Measurements from ENCODE around the gene PLCB4.

The PLCB4 gene

GRCh38 chr20:9211016-9211760, 142.3 kb downstream of the PLCB4 start:
- H3K4me3 ChIP-seq (ENCODE audit: low read depth in 1 of 2, low read length in 2 of 2) = no peak overlapping the region
- H3K36me3 ChIP-seq (ENCODE audit: insufficient read depth, low read length) = no peaks in the 10 kb centered on the region
- H3K9ac ChIP-seq (ENCODE audit: low read length) = no peak overlapping the region
- no peaks in the 10 kb centered on the region for H3K27me3 ChIP-seq (ENCODE audit: control insufficient read depth in 1 of 2, insufficient read depth in 2 of 2, low read length in 2 of 2)
- no peak overlapping the region for H3K27ac ChIP-seq (ENCODE audit: low read depth, low read length)
- H3K4me1 ChIP-seq (ENCODE audit: insufficient read depth, low read length) = peaks cover 9% of the 10 kb centered on the region
- H3K9me3 ChIP-seq (ENCODE audit: low read length) = no peaks in the 10 kb centered on the region

GRCh38 chr20:9212735-9213134, 143.8 kb downstream of the PLCB4 start:
- peaks cover 15% of the 10 kb centered on the region for H3K4me1 ChIP-seq (ENCODE audit: insufficient read depth, low read length)
- no peaks in the 10 kb centered on the region for H3K27me3 ChIP-seq (ENCODE audit: control insufficient read depth in 1 of 2, insufficient read depth in 2 of 2, low read length in 2 of 2)
- no peak overlapping the region for H3K9ac ChIP-seq (ENCODE audit: low read length)
- no peak overlapping the region for H3K27ac ChIP-seq (ENCODE audit: low read depth, low read length)
- H3K36me3 ChIP-seq (ENCODE audit: insufficient read depth, low read length) = no peaks in the 10 kb centered on the region
- H3K4me3 ChIP-seq (ENCODE audit: low read depth in 1 of 2, low read length in 2 of 2) = no peak overlapping the region
- H3K9me3 ChIP-seq (ENCODE audit: low read length) = no peaks in the 10 kb centered on the region

GRCh38 chr20:9214685-9215084, 145.8 kb downstream of the PLCB4 start:
- no peak overlapping the region for H3K4me3 ChIP-seq (ENCODE audit: low read depth in 1 of 2, low read length in 2 of 2)
- no peaks in the 10 kb centered on the region for H3K27me3 ChIP-seq (ENCODE audit: control insufficient read depth in 1 of 2, insufficient read depth in 2 of 2, low read length in 2 of 2)
- H3K27ac ChIP-seq (ENCODE audit: low read depth, low read length) = no peak overlapping the region
- H3K9ac ChIP-seq (ENCODE audit: low read length) = no peak overlapping the region
- no peaks in the 10 kb centered on the region for H3K9me3 ChIP-seq (ENCODE audit: low read length)
- H3K36me3 ChIP-seq (ENCODE audit: insufficient read depth, low read length) = no peaks in the 10 kb centered on the region
- H3K4me1 ChIP-seq (ENCODE audit: insufficient read depth, low read length) = peaks cover 22% of the 10 kb centered on the region

GRCh38 chr20:9215539-9215938, 146.7 kb downstream of the PLCB4 start:
- Histone ChIP-seq H3K9ac (ENCODE audit: low read length) (no peak overlapping the region), H3K27ac (ENCODE audit: low read depth, low read length) (no peak overlapping the region), H3K4me3 (ENCODE audit: low read depth in 1 of 2, low read length in 2 of 2) (no peak overlapping the region), H3K36me3 (ENCODE audit: insufficient read depth, low read length) (no peaks in the 10 kb centered on the region), H3K4me1 (ENCODE audit: insufficient read depth, low read length) (peaks cover 22% of the 10 kb centered on the region), H3K9me3 (ENCODE audit: low read length) (no peaks in the 10 kb centered on the region), H3K27me3 (ENCODE audit: control insufficient read depth in 1 of 2, insufficient read depth in 2 of 2, low read length in 2 of 2) (no peaks in the 10 kb centered on the region)

- Histone ChIP-seq H3K27ac (ENCODE audit: low read depth, low read length) (no peak overlapping the region), H3K4me1 (ENCODE audit: insufficient read depth, low read length) (peaks cover 22% of the 10 kb centered on the region), H3K4me3 (ENCODE audit: low read depth in 1 of 2, low read length in 2 of 2) (no peak overlapping the region), H3K9me3 (ENCODE audit: low read length) (no peaks in the 10 kb centered on the region), H3K36me3 (ENCODE audit: insufficient read depth, low read length) (no peaks in the 10 kb centered on the region), H3K27me3 (ENCODE audit: control insufficient read depth in 1 of 2, insufficient read depth in 2 of 2, low read length in 2 of 2) (no peaks in the 10 kb centered on the region), H3K9ac (ENCODE audit: low read length) (no peak overlapping the region)
Measured at GRCh38 chr20:9218531-9218961, 149.7 kb downstream of the PLCB4 start.

- no peaks in the 10 kb centered on the region for H3K27me3 ChIP-seq (ENCODE audit: control insufficient read depth in 1 of 2, insufficient read depth in 2 of 2, low read length in 2 of 2)
- H3K36me3 ChIP-seq (ENCODE audit: insufficient read depth, low read length) = no peaks in the 10 kb centered on the region
- no peak overlapping the region for H3K4me3 ChIP-seq (ENCODE audit: low read depth in 1 of 2, low read length in 2 of 2)
- H3K9ac ChIP-seq (ENCODE audit: low read length) = no peak overlapping the region
- no peak overlapping the region for H3K27ac ChIP-seq (ENCODE audit: low read depth, low read length)
- no peaks in the 10 kb centered on the region for H3K9me3 ChIP-seq (ENCODE audit: low read length)
- H3K4me1 ChIP-seq (ENCODE audit: insufficient read depth, low read length) = peaks cover 13% of the 10 kb centered on the region
Measured at GRCh38 chr20:9220874-9221547, 152.1 kb downstream of the PLCB4 start.

GRCh38 chr20:9223296-9223695, 154.4 kb downstream of the PLCB4 start:
- no peak overlapping the region for H3K4me3 ChIP-seq (ENCODE audit: low read depth in 1 of 2, low read length in 2 of 2)
- no peaks in the 10 kb centered on the region for H3K36me3 ChIP-seq (ENCODE audit: insufficient read depth, low read length)
- peaks cover 7% of the 10 kb centered on the region for H3K4me1 ChIP-seq (ENCODE audit: insufficient read depth, low read length)
- no peak overlapping the region for H3K9ac ChIP-seq (ENCODE audit: low read length)
- no peaks in the 10 kb centered on the region for H3K27me3 ChIP-seq (ENCODE audit: control insufficient read depth in 1 of 2, insufficient read depth in 2 of 2, low read length in 2 of 2)
- no peaks in the 10 kb centered on the region for H3K9me3 ChIP-seq (ENCODE audit: low read length)
- H3K27ac ChIP-seq (ENCODE audit: low read depth, low read length) = no peak overlapping the region

GRCh38 chr20:9225879-9226278, 157.0 kb downstream of the PLCB4 start:
- Histone ChIP-seq H3K36me3 (ENCODE audit: insufficient read depth, low read length) (no peaks in the 10 kb centered on the region), H3K9me3 (ENCODE audit: low read length) (no peaks in the 10 kb centered on the region), H3K27ac (ENCODE audit: low read depth, low read length) (no peak overlapping the region), H3K27me3 (ENCODE audit: control insufficient read depth in 1 of 2, insufficient read depth in 2 of 2, low read length in 2 of 2) (no peaks in the 10 kb centered on the region), H3K9ac (ENCODE audit: low read length) (no peak overlapping the region), H3K4me3 (ENCODE audit: low read depth in 1 of 2, low read length in 2 of 2) (no peak overlapping the region), H3K4me1 (ENCODE audit: insufficient read depth, low read length) (peaks cover 6% of the 10 kb centered on the region)

GRCh38 chr20:9227896-9228615, 159.2 kb downstream of the PLCB4 start:
- Histone ChIP-seq H3K4me3 (ENCODE audit: low read depth in 1 of 2, low read length in 2 of 2) (no peak overlapping the region), H3K9me3 (ENCODE audit: low read length) (no peaks in the 10 kb centered on the region), H3K4me1 (ENCODE audit: insufficient read depth, low read length) (peaks cover 6% of the 10 kb centered on the region), H3K9ac (ENCODE audit: low read length) (no peak overlapping the region), H3K27ac (ENCODE audit: low read depth, low read length) (no peak overlapping the region), H3K27me3 (ENCODE audit: control insufficient read depth in 1 of 2, insufficient read depth in 2 of 2, low read length in 2 of 2) (no peaks in the 10 kb centered on the region), H3K36me3 (ENCODE audit: insufficient read depth, low read length) (no peaks in the 10 kb centered on the region)

GRCh38 chr20:9228774-9229450, 160.0 kb downstream of the PLCB4 start:
- H3K4me1 ChIP-seq (ENCODE audit: insufficient read depth, low read length) = peaks cover 6% of the 10 kb centered on the region

GRCh38 chr20:9230406-9230805, 161.5 kb downstream of the PLCB4 start:
- Histone ChIP-seq H3K36me3 (ENCODE audit: insufficient read depth, low read length) (no peaks in the 10 kb centered on the region), H3K27me3 (ENCODE audit: control insufficient read depth in 1 of 2, insufficient read depth in 2 of 2, low read length in 2 of 2) (no peaks in the 10 kb centered on the region), H3K4me1 (ENCODE audit: insufficient read depth, low read length) (peaks cover 6% of the 10 kb centered on the region), H3K9ac (ENCODE audit: low read length) (no peak overlapping the region), H3K4me3 (ENCODE audit: low read depth in 1 of 2, low read length in 2 of 2) (no peak overlapping the region), H3K27ac (ENCODE audit: low read depth, low read length) (no peak overlapping the region), H3K9me3 (ENCODE audit: low read length) (no peaks in the 10 kb centered on the region)

More at GRCh38 chr20:9228774-9229450, 160.0 kb downstream of the PLCB4 start:
- Histone ChIP-seq H3K9ac (ENCODE audit: low read length) (no peak overlapping the region), H3K27ac (ENCODE audit: low read depth, low read length) (no peak overlapping the region), H3K4me3 (ENCODE audit: low read depth in 1 of 2, low read length in 2 of 2) (no peak overlapping the region), H3K36me3 (ENCODE audit: insufficient read depth, low read length) (no peaks in the 10 kb centered on the region), H3K9me3 (ENCODE audit: low read length) (no peaks in the 10 kb centered on the region), H3K27me3 (ENCODE audit: control insufficient read depth in 1 of 2, insufficient read depth in 2 of 2, low read length in 2 of 2) (no peaks in the 10 kb centered on the region)
